H1 (cell line): ENCODE results near the gene P3H3. TPM values are rescaled to one million over a fixed set of nuclear protein-coding genes. Genes with fewer than 3 reads are reported as not detected.

Source experiments
- KDM5A ChIP-seq: fragments of 200-600 bp; IDR thresholded peaks from 2 replicates; pipeline ENCODE4 v1.7.1; 2012; ENCODE audit warnings: mild to moderate bottlenecking, low read length, inconsistent platforms, mixed read lengths
- RNF2 ChIP-seq: fragments of 200-900, 300-1000 bp; sonication (generic); IDR thresholded peaks from 2 replicates; pipeline ENCODE4 v1.7.1; 2016; ENCODE audit warnings: borderline replicate concordance, low read depth, mild to moderate bottlenecking, antibody characterized with exemption, low read length; ENCODE audit not compliant: poor library complexity, severe bottlenecking; ENCODE audit errors: missing control alignments
- USF2 ChIP-seq: IDR thresholded peaks from 2 replicates; pipeline ENCODE4 v1.6.1; 2011; ENCODE audit warnings: low read length, improper control_type of control experiment
- polyA plus RNA-seq, 7 experiments: library from polyadenylated mRNA; depleted of rRNA in 3 of 7; stranded (reverse) in 5 of 7; unstranded in 2 of 7; fragments of >200 nt in 5 of 7; fragments of 200-250 nt in 2 of 7; gene quantifications; 1 replicate in 5 of 7; 2 replicates in 1 of 7; 4 replicates in 1 of 7; pipeline versions ENCODE4 v1.2.1 to v1.2.3, GENCODE V29; 2011 to 2013; ENCODE audit warnings: missing spikeins in 2 of 7, mixed read lengths in 2 of 7
- total RNA-seq: library from RNA; stranded (reverse); fragmentation: NEBNext Ultra II Directional; extraction: Animal tissue kit (Norgen Biotek cat#: 25700); gene quantifications from 2 replicates; pipeline ENCODE4 v1.2.1, GENCODE V29; 2021

The P3H3 gene
- total and polyA plus RNA-seq, 2 of the 8 experiments (the other 6 are each of a cell fraction or from before 2014, with no cell fraction given) = 22.9 to 43.5 TPM

- TF ChIP-seq USF2 (no peak), KDM5A (no peak), RNF2 (no peak)
These were observed 35.5 kb upstream of the P3H3 start (continued) for GRCh38 chr12:6792522-6793201.
